ENCODE results near the gene HOMER2.

HOMER2 gene

GRCh38 chr15:82934100-82934880 is 18.2 kb downstream of the HOMER2 start:
- Histone ChIP-seq H3K9me3 (ENCODE audit: severe bottlenecking) (no peaks in the 10 kb centered on the region), H3K36me3 (no peaks in the 10 kb centered on the region), H3K27ac (no peak overlapping the region), H3K4me3 (ENCODE audit: low read depth, low read length) (no peak overlapping the region), H3K27me3 (ENCODE audit: insufficient read depth, low read depth, severe bottlenecking) (no peaks in the 10 kb centered on the region)
- DNase-seq = no peak
- TF ChIP-seq CTCF (IDR thresholded peaks at IDR 0.05; ENCODE audit: low read depth, low read length) = no peak

GRCh38 chr15:82933576-82933975 is 18.9 kb downstream of the HOMER2 start:
- Histone ChIP-seq H3K36me3 (no peaks in the 10 kb centered on the region), H3K9me3 (ENCODE audit: severe bottlenecking) (no peaks in the 10 kb centered on the region), H3K27ac (no peak overlapping the region), H3K27me3 (ENCODE audit: insufficient read depth, low read depth, severe bottlenecking) (no peaks in the 10 kb centered on the region), H3K4me3 (ENCODE audit: low read depth, low read length) (no peak overlapping the region)
- no peak for TF ChIP-seq CTCF (IDR thresholded peaks at IDR 0.05; ENCODE audit: low read depth, low read length)
- DNase-seq = no peak

- Histone ChIP-seq H3K36me3 (no peaks in the 10 kb centered on the region), H3K27me3 (ENCODE audit: insufficient read depth, low read depth, severe bottlenecking) (no peaks in the 10 kb centered on the region), H3K4me3 (ENCODE audit: low read depth, low read length) (no peak overlapping the region), H3K27ac (no peak overlapping the region), H3K9me3 (ENCODE audit: severe bottlenecking) (no peaks in the 10 kb centered on the region)
- no peak for TF ChIP-seq CTCF (IDR thresholded peaks at IDR 0.05; ENCODE audit: low read depth, low read length)
- no peak for DNase-seq
Observed at GRCh38 chr15:82931221-82931620, 21.3 kb downstream of the HOMER2 start.

- Histone ChIP-seq H3K4me3 (ENCODE audit: low read depth, low read length) (no peak overlapping the region), H3K36me3 (no peaks in the 10 kb centered on the region), H3K9me3 (ENCODE audit: severe bottlenecking) (no peaks in the 10 kb centered on the region), H3K27me3 (ENCODE audit: insufficient read depth, low read depth, severe bottlenecking) (no peaks in the 10 kb centered on the region), H3K27ac (no peak overlapping the region)
- TF ChIP-seq CTCF (IDR thresholded peaks at IDR 0.05; ENCODE audit: low read depth, low read length) = no peak
- no peak for DNase-seq
Observed at GRCh38 chr15:82930461-82930860, 22.1 kb downstream of the HOMER2 start.

DNA sequence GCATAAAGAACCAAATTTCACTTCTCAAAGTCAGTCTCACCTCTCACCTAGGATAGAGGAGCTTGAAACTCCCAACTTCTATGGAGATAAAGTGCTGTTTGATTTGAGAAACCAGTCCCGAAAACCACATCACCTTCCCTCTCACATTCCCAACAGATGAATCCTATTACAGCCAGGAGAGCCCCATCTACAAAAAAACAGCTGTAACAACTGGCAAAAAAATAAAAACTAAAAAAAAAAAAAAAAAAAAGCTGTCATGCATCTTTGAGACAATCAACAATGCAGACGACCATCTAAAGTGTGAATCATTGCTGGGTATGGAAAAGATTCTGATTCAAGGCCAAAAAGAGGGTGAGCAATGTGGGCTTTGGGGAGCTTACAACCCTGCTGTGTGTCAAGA is 23.8 kb downstream of the HOMER2 start:
- Histone ChIP-seq H3K36me3 (no peaks in the 10 kb centered on the region), H3K27me3 (ENCODE audit: insufficient read depth, low read depth, severe bottlenecking) (no peaks in the 10 kb centered on the region), H3K27ac (no peak overlapping the region), H3K4me3 (ENCODE audit: low read depth, low read length) (no peak overlapping the region), H3K9me3 (ENCODE audit: severe bottlenecking) (no peaks in the 10 kb centered on the region)
- TF ChIP-seq CTCF (IDR thresholded peaks at IDR 0.05; ENCODE audit: low read depth, low read length) = no peak
- DNase-seq = no peak

DNA sequence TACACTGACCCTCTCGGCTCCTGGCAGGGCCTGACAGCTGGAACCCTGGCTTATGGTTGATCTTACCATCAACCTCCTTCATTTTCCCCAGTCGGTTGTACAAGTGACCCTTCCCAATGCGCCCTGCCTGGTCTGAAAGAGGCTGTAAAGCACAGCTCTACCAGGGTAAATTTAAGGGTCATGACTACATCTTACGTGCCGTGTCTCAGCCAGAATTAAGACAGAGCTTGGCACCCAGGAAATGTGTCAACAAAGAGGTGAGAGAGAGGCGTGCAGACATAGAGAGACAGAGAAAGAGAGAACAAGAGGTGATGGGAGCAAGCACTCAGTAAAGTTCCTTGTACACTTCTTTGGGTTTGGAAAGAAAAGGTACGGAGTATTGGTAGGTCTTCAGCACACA is 28.8 kb downstream of the HOMER2 start:
- Histone ChIP-seq H3K27ac (no peak overlapping the region), H3K36me3 (no peaks in the 10 kb centered on the region), H3K27me3 (ENCODE audit: insufficient read depth, low read depth, severe bottlenecking) (no peaks in the 10 kb centered on the region), H3K9me3 (ENCODE audit: severe bottlenecking) (no peaks in the 10 kb centered on the region), H3K4me3 (ENCODE audit: low read depth, low read length) (no peak overlapping the region)
- no peak for TF ChIP-seq CTCF (IDR thresholded peaks at IDR 0.05; ENCODE audit: low read depth, low read length)
- DNase-seq = no peak

All from WERI-Rb-1 (cell line).